IMR-90 (cell line): ENCODE data around the gene TMCO5A.

ENCODE experiments used
- BHLHE40 ChIP-seq: fragments of 150-350 bp; IDR thresholded peaks from 2 replicates; pipeline ENCODE4 v1.6.1; 2016; ENCODE audit warnings: mild to moderate bottlenecking, low read depth, low read length
- CEBPB ChIP-seq: IDR thresholded peaks from 2 replicates; pipeline ENCODE4 v1.6.1; 2012; ENCODE audit warnings: low read depth, low read length, improper control_type of control experiment
- CTCF ChIP-seq: conservative IDR thresholded peaks from 2 replicates; pipeline ENCODE4 v1.5.1; 2012; ENCODE audit warnings: mild to moderate bottlenecking, low read depth, low read length, improper control_type of control experiment
- ELK1 ChIP-seq: fragments of 150-350 bp; IDR thresholded peaks from 2 replicates; pipeline ENCODE4 v1.6.1; 2016; ENCODE audit warnings: low read depth, mild to moderate bottlenecking, low read length, moderate library complexity, borderline replicate concordance
- FOS ChIP-seq: fragments of 150-350 bp; IDR thresholded peaks from 2 replicates; pipeline ENCODE4 v1.6.1; 2016; ENCODE audit warnings: low read depth, low read length
- MAFK ChIP-seq: IDR thresholded peaks from 2 replicates; pipeline ENCODE4 v1.6.1; 2012; ENCODE audit warnings: low read depth, low read length, improper control_type of control experiment
- MAZ ChIP-seq: IDR thresholded peaks from 2 replicates; pipeline ENCODE4 v1.6.1; 2012; ENCODE audit warnings: low read depth, mild to moderate bottlenecking, low read length, improper control_type of control experiment, moderate library complexity, borderline replicate concordance
- MXI1 ChIP-seq: IDR thresholded peaks from 2 replicates; pipeline ENCODE4 v1.6.1; 2012; ENCODE audit warnings: low read depth, mild to moderate bottlenecking, low read length, moderate library complexity, borderline replicate concordance
- NFE2L2 ChIP-seq: fragments of 150-350 bp; IDR thresholded peaks from 2 replicates; pipeline ENCODE4 v1.6.1; 2016; ENCODE audit warnings: low read depth, mild to moderate bottlenecking, low read length
- POLR2A ChIP-seq: IDR thresholded peaks from 2 replicates; pipeline ENCODE4 v1.6.1; 2012; ENCODE audit warnings: mild to moderate bottlenecking, low read depth, low read length
- RAD21 ChIP-seq: IDR thresholded peaks from 2 replicates; pipeline ENCODE4 v1.6.1; 2012; ENCODE audit warnings: low read length, improper control_type of control experiment
- RFX5 ChIP-seq: IDR thresholded peaks from 2 replicates; pipeline ENCODE4 v1.8.0; 2012; ENCODE audit warnings: low read depth, mild to moderate bottlenecking, low read length, moderate library complexity
- SMC3 ChIP-seq: fragments of 150-350 bp; IDR thresholded peaks from 2 replicates; pipeline ENCODE4 v1.6.1; 2016; ENCODE audit warnings: low read depth, mild to moderate bottlenecking, antibody characterized with exemption, low read length, moderate library complexity
- TF ChIP-seq, protein P1 (sequence below): fragments of 150-350 bp; IDR thresholded peaks from 2 replicates; pipeline ENCODE4 v1.6.1; 2017; ENCODE audit warnings: mild to moderate bottlenecking, antibody characterized with exemption, low read length, low read depth

GRCh38 chr15:37981775-37982174 is 47.3 kb downstream of the TMCO5A start:
- peak; percentile 44 for TF ChIP-seq CTCF
- TF ChIP-seq POLR2A, result no peak
- TF ChIP-seq CEBPB, result no peak
- no peak for TF ChIP-seq MAZ
- no peak for TF ChIP-seq RFX5
- no peak for TF ChIP-seq MAFK
- no peak for TF ChIP-seq ELK1
- TF ChIP-seq, protein P1, sequence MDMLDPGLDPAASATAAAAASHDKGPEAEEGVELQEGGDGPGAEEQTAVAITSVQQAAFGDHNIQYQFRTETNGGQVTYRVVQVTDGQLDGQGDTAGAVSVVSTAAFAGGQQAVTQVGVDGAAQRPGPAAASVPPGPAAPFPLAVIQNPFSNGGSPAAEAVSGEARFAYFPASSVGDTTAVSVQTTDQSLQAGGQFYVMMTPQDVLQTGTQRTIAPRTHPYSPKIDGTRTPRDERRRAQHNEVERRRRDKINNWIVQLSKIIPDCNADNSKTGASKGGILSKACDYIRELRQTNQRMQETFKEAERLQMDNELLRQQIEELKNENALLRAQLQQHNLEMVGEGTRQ, result no peak
- TF ChIP-seq FOS, result no peak
- TF ChIP-seq SMC3, result peak; percentile 9; the same call in 1 of the 2 replicates
- no peak for TF ChIP-seq NFE2L2
- TF ChIP-seq RAD21, result peak; percentile 28
- TF ChIP-seq MXI1, result no peak
- TF ChIP-seq BHLHE40, result no peak
